Stimulated activated memory B cell treated with anti-CD40 and anti-IgM and Interleukin-4, amounts not matched to agents 10 μg/mL and 1 μg/mL and 100 μg/mL, for 72 hours (primary cell): ENCODE results near the gene IFITM5.

Experiments used
- ATAC-seq: fragments of 150-1000 bp; cut with Tn5 transposase; 2 replicates; pipeline ENCODE4 v1.10.0; 2021
- H3K27ac Mint-ChIP-seq: one replicate; pipeline ENCODE4 v1.8.0; 2022; ENCODE audit warnings: mild to moderate bottlenecking, mixed read lengths
- H3K27me3 Mint-ChIP-seq: one replicate; pipeline ENCODE4 v1.8.0; 2022; ENCODE audit warnings: mixed read lengths
- H3K36me3 Mint-ChIP-seq: one replicate; pipeline ENCODE4 v1.8.0; 2022; ENCODE audit warnings: mixed read lengths
- H3K4me1 Mint-ChIP-seq: one replicate; pipeline ENCODE4 v1.8.0; 2022; ENCODE audit warnings: mixed read lengths
- H3K4me3 Mint-ChIP-seq: one replicate; pipeline ENCODE4 v1.8.0; 2022; ENCODE audit warnings: mild to moderate bottlenecking, moderate library complexity, mixed read lengths
- H3K9me3 Mint-ChIP-seq: one replicate; pipeline ENCODE4 v1.8.0; 2022; ENCODE audit warnings: mixed read lengths

The IFITM5 gene

DNA sequence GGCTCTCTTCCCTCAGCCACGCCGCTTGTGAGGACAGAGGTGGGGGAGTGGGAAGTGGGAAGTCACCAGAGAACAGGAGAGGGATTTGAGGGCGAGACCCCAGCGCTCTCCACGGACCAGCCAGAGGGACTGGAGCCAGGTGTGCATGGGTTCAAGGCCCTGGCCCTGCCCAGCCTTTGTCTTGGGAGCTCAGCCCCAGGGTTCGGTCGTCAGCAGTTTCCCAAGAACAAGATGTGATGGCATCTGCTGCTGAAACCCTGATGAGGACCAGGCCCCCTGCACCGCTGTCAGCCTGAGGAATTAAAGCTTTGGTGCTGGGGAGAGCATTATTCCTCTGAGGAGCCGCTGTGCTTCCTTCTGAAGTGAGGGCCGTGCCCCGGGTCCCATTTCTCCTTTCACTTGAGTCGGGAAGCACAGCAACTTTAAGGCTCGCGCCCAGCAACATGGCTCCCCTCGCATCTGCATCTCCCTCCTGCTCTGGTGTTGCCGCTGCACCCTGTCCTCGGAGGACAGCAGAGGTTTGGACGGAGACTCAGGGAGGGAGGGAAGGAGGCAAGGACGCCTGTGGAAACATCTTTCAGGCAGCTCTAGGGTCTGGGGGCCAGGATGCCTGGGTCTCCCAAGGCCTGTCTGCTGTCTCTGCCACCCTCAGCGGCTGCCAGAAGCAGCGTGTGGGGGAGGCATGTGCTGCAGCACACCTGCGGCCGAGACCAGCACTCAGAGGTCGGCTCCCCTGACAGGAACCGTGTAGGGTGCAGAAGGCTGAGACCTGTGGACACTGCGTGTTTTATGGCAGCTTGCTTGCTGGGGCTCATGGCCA is 3.8 kb downstream of the IFITM5 start:
- Mint-ChIP-seq H3K4me1 (peaks cover 10% of the 10 kb centered on the region), H3K27ac (no peak overlapping the region), H3K27me3 (no peaks in the 10 kb centered on the region), H3K4me3 (no peak overlapping the region), H3K9me3 (no peaks in the 10 kb centered on the region), H3K36me3 (peaks cover 22% of the 10 kb centered on the region)
- no peak for ATAC-seq

DNA sequence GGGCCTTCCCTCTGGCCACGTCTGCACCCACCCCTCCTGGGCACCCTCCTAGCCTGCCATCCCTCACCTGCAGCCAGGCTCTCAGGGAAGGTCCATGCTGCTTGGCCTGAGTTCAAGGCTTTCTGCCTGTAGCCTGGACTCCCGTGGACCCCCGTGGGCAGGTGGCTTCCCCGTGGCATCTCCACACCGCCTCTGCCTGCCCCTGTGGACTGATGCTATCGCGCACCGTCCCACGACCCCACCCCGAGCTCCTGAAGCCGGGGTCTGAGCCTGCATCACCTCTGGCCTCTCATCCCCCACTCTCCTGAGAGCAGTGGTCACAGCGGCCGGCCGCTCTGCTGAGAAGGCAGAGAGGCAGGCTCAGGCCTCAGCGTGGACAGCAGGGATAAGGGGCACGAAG is 4.5 kb downstream of the IFITM5 start:
- Mint-ChIP-seq H3K9me3 (no peaks in the 10 kb centered on the region), H3K36me3 (peaks cover 22% of the 10 kb centered on the region), H3K27me3 (no peaks in the 10 kb centered on the region), H3K4me3 (no peak overlapping the region), H3K4me1 (peaks cover 17% of the 10 kb centered on the region), H3K27ac (no peak overlapping the region)
- no peak for ATAC-seq

DNA sequence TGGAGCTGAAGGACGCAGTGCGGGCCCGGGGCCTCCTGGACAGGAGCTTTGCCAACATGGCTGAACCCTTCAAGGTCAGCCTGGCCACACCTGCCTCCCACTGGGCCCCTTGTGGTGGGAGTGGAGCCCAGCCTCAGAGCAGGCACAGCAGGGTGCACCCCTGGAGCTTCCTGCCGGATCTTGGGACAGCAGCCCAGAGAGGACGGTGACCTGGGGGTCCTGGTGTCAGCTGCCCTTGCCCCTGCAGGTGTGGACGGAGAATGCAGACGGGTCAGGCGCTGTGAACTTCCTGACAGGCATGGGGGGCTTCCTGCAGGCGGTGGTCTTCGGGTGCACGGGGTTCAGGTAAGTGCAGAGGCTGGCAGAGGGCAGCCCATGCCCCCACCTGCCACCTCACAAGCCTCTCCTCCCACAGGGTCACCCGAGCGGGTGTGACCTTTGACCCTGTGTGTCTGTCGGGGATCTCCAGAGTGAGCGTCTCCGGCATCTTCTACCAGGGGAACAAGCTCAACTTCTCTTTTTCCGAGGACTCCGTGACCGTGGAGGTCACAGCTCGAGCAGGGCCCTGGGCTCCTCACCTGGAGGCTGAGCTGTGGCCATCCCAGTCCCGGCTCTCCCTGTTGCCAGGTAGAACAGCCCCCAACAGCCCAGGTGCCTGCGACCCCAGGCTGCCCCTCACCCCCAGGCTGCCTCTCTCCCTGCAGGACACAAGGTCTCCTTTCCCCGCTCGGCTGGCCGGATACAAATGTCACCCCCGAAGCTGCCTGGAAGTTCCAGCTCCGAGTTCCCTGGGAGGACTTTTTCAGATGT is 5.3 kb downstream of the IFITM5 start:
- Mint-ChIP-seq H3K27ac (no peak overlapping the region), H3K4me1 (peaks cover 21% of the 10 kb centered on the region), H3K36me3 (peaks cover 22% of the 10 kb centered on the region), H3K9me3 (no peaks in the 10 kb centered on the region), H3K27me3 (no peaks in the 10 kb centered on the region), H3K4me3 (no peak overlapping the region)
- ATAC-seq: no peak

DNA sequence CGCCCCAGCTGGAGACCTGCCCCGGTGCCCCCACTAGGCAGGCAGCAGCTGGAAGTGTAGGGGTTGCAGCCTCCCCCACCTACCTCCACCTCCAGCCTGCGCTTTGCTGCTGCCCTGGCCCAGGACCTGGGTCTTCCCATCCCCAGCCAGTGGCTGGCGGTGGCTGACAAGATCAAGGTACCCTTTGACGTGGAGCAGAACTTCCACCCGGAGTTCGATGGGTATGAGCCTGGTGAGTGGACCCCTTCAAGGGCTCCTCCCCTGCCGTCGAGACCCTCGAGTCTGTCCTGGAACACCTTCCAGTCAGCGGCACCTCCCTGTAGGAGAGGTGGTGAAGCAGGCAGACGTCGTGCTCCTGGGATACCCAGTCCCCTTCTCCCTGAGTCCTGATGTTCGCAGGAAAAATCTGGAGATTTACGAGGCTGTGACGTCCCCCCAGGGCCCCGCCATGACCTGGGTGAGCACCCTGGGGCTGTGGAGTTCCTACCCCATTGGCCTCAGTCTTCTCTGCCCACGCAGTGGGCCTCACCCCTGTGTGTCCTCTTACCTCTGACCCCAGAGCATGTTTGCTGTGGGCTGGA is 6.0 kb downstream of the IFITM5 start:
- no peak for ATAC-seq

DNA sequence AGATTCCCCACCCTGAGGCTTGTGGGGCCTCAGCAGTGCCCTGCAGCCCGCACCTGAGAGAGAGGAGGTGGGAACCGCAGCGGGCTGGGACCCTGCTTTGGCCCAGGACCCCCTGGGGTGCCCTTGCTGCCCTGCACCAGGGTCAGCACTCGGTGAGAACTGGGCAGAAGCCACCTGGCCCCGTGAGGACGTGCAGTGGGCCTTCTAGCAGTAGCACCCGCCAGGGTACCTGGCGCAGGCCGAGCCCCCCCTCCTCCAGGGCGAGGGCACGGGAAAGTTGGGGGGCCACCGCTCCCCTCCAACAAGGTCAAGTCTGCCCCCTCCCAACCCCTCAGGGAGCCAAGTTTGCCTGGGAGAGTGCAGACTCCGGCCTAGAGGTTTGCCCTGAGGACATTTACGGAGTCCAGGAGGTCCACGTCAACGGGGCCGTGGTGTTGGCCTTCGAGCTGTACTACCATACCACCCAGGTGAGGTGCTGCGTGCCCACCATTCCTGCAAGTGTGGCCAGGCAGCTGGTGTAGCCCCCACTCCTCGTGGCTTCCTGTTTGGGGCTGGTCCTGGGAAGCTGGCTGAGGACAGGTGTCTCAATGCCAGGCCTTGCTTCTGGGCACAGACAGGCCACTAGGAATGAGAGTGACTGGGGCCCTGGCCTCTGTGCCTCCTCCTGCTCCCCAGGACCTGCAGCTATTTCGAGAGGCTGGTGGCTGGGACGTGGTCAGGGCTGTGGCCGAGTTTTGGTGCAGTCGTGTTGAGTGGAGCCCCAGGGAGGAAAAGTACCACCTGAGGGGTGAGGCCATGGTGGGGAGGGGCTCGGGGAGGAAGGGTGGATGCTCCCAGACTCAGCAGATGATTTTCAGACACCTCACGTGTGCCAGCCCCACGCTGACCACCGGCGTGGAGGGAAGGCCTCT is 6.9 kb downstream of the IFITM5 start:
- Mint-ChIP-seq H3K27me3 (peaks cover 1% of the 10 kb centered on the region), H3K27ac (no peak overlapping the region), H3K36me3 (peaks cover 22% of the 10 kb centered on the region), H3K4me3 (no peak overlapping the region), H3K4me1 (peaks cover 26% of the 10 kb centered on the region), H3K9me3 (no peaks in the 10 kb centered on the region)
- no peak for ATAC-seq

More for the DNA sequence above, 6.0 kb downstream of the IFITM5 start:
- peaks cover 22% of the 10 kb centered on the region for H3K36me3 Mint-ChIP-seq
- H3K4me1 Mint-ChIP-seq: peaks cover 21% of the 10 kb centered on the region
- H3K27me3 Mint-ChIP-seq: no peaks in the 10 kb centered on the region
- H3K9me3 Mint-ChIP-seq: no peaks in the 10 kb centered on the region
- no peak overlapping the region for H3K27ac Mint-ChIP-seq
- no peak overlapping the region for H3K4me3 Mint-ChIP-seq

DNA sequence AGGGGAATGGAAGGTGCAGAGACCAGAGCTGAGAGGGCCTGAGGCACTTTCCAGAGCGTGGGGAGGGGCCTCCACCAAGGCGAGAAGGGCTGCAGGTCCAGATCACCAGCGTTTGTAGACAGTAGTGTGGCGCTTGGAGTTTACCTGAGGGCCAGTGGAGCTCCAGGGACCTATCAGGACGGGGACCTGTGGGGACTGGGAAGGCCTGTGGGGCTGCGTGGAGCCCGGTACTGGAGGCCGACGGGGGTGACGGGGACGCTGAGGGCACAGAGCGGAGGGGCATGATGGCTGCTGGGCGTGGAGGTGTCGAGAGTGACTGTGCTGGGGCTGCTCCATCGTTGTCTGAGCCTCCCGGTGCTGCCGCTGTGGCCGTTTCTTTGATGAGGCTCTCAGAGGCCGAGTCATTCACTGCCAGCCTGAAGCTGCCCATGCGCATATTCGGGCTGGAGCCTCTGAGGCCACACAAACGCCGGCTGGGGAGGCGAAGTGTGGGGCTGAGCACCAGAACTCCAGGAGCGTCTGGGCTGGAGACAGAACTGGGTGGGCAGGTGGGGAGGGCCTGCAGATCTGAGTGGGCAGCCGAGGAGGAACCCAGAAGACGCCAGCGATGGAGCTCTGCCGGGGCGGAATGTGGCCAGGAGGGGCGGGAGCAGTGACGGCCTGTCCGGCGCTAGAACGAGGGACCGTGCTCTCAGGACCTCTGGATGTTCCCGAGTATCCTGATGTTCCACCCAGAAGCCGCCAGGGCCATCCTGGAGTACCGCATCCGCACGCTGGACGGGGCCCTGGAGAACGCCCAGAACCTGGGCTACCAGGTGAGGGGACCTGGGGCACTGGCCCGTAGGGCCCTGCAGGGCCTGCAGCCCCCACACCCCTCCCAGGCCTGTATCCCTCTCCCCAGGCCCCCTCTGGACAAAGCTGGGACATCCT is 7.8 kb downstream of the IFITM5 start:
- ATAC-seq: no peak
- Mint-ChIP-seq H3K27me3 (peaks cover 10% of the 10 kb centered on the region), H3K36me3 (peaks cover 22% of the 10 kb centered on the region), H3K27ac (no peak overlapping the region), H3K4me1 (peaks cover 33% of the 10 kb centered on the region), H3K4me3 (no peak overlapping the region), H3K9me3 (no peaks in the 10 kb centered on the region)

DNA sequence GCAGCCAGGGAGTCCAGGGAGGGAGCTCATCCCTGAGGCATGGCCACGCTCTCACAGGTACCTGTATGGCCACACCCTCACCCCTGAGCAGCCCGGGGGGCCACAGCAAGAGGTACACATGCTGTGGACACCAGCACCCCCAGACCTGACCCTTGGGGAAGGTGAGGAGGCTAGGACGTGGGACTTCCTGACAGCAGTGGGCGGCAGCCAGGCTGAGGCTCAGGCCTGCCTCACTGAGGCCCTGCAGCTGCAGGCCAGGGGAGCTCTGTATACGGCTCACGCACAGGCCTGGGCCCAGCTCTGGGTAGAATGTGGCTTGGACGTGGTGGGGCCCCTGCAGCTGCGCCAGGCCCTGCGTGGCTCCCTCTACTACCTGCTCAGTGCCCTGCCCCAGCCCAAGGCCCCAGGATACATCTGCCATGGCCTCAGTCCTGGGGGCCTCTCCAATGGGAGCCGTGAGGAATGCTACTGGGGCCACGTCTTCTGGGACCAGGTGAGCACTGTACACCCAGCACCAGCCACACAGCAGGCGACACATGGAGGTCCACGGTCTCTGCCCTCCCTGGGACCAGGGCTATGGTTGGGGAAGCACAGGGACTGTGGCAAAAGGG is 8.6 kb downstream of the IFITM5 start:
- Mint-ChIP-seq H3K4me3 (peak overlapping the region; percentile 73), H3K27ac (peak overlapping the region; percentile 72), H3K27me3 (peaks cover 15% of the 10 kb centered on the region), H3K9me3 (no peaks in the 10 kb centered on the region), H3K36me3 (peaks cover 22% of the 10 kb centered on the region), H3K4me1 (peaks cover 37% of the 10 kb centered on the region)
- no peak for ATAC-seq

DNA sequence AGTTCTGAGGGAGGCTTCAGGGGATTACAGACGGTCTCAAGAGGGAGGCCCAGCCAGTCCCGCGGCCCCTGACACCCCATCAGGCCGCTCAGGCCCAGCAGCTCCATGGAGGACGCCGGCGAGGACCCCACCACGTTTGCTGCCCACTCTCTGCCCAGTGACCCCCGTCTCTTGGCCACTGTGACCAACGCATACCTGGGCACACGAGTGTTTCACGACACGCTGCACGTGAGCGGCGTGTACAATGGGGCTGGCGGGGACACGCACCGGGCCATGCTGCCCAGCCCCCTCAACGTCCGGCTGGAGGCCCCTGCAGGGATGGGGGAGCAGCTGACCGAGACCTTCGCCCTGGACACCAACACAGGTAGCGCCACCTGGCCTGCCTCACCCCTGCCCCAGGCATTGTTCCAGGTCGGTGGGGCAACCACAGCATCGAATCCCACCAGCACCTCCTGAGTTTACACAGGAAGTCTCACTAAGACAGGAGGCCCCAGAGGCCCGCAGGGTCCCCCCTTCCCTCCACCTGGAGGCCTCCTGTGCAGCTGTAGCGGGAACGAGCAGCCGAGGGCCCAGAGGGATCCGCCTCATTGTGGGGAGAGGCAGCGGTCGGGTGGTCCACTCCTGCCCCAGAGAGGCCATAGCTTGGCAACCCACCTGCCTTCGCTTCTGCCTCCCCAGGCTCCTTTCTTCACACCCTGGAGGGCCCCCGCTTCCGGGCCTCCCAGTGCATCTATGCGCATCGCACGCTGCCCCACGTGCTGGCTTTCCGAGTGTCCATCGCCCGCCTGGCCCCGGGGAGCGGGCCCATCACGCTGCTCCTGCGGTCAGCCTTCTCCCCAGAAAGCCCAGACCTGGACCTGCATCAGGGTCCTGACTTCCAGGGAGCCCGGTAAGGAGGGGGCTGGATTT is 9.4 kb downstream of the IFITM5 start:
- H3K27ac Mint-ChIP-seq: peak overlapping the region; percentile 72
- H3K4me3 Mint-ChIP-seq: peak overlapping the region; percentile 73
- H3K9me3 Mint-ChIP-seq: no peaks in the 10 kb centered on the region
- peaks cover 38% of the 10 kb centered on the region for H3K4me1 Mint-ChIP-seq
- peaks cover 22% of the 10 kb centered on the region for H3K27me3 Mint-ChIP-seq
- ATAC-seq: no peak
- peaks cover 20% of the 10 kb centered on the region for H3K36me3 Mint-ChIP-seq

DNA sequence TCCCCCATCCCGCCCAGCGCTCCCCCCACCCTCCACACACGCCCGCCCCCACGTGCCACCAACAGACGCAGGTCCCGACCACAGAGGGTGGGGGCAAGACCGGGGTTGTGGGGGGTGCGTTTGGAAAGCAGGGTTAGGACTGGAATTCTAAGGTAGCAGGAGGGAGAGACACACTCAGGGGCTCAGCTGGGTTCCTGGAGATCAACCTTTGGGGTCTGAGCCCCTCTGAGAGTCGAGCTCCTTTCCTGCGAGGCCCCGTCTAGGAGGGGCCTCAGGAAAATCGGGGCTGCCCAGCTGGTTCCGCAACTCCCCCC is 10.0 kb downstream of the IFITM5 start:
- H3K9me3 Mint-ChIP-seq: no peaks in the 10 kb centered on the region
- peak overlapping the region; percentile 72 for H3K27ac Mint-ChIP-seq
- peaks cover 38% of the 10 kb centered on the region for H3K4me1 Mint-ChIP-seq

DNA sequence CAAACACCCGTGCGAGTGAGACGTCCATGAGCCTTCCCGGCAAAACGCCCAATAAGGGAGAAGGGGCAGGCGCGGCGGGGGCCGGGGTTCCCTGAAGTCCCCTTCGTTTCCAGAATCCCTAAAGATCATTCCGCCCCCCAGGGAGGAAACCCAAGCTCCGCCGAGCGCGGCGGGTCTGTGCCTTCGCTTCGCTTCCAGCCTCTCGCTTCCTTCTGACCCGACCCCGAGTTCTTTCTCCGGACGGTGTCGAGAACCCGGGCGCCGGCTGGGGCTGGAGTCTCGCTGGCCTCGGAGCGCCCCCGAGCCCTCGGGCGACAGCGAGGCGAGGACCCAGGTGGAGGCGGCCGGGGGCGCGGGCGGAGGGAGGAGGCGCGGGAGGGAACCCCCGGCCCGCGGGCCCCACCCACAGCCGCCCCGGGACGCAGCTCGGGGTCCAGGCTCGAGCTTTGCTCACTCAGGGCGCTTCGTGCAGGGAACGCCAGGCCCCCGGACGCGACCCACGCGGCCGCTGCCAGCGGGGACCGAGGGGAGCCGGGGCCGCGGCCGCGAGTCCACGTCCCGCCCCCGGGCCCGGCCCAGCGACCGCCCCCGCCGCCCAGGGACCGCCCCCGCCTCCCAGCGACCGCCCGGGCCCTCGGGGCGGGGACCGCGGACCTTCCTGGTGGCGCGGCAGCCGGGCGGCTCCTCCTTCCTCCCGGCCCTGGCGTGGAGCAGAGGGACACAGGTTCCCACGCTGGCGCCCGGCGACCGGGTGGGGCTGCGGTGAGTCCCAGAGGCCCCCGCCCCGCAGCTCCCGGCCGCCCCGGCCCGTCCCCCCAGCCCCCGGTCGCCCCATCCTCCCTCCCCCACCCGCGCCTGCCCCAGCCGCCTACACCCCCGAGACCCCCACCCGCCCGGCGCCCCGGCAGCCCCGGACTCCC is 10.6 kb downstream of the IFITM5 start, which contains the start of gene PGGHG:
TSS of gene PGGHG (plus strand) at position 649 of the 920 bp plus-strand sequence. CDS start 691 bp downstream, outside the sequence.
- Mint-ChIP-seq H3K4me1 (peaks cover 38% of the 10 kb centered on the region), H3K27me3 (peaks cover 23% of the 10 kb centered on the region), H3K4me3 (peak within 1 kb of the TSS; percentile 92), H3K27ac (peak within 1 kb of the TSS; percentile 97), H3K36me3 (peaks cover 7% of the 10 kb centered on the region), H3K9me3 (no peaks in the 10 kb centered on the region)
- peak; percentile 75 for ATAC-seq

More for the DNA sequence above, 10.0 kb downstream of the IFITM5 start:
- peak; percentile 9 for ATAC-seq
- Mint-ChIP-seq H3K4me3 (peak overlapping the region; percentile 73), H3K27me3 (peaks cover 23% of the 10 kb centered on the region), H3K36me3 (peaks cover 13% of the 10 kb centered on the region)

DNA sequence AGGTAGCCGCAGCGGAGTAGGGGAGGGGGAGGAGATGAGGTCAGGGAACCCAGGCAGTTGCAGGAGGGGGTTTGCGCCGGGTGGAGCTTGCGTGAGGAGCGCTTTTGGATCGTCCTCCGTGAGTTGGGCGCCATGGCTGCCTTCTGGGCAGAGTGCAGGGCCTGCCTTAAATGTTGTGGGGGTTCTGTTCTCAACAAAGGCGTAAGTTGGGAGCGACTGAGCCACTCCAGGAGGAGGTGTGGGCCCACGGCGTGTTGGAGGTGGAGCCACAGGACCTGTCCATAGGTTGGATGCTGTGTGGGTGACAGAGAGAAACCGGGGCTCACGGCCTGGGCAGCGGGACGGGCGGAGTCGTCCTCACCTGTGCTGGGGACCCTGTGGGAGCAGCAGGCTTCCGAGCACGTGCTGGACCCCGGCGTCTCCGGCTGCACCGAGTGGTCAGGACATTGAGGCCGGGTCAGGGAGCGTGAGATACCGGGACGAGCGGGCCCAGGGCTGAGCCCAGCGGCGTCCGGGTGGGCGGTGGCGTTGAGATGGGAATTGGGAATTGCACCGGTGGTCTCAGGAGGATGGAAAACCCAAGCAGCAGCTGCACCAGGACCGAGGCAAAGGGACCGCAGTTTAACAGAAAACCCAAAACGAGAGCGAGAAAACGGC is 11.4 kb downstream of the IFITM5 start:
- Mint-ChIP-seq H3K36me3 (peaks cover 5% of the 10 kb centered on the region), H3K9me3 (no peaks in the 10 kb centered on the region), H3K27me3 (peaks cover 24% of the 10 kb centered on the region), H3K27ac (peak overlapping the region; percentile 97), H3K4me1 (peaks cover 41% of the 10 kb centered on the region), H3K4me3 (peak overlapping the region; percentile 92)
- ATAC-seq: no peak
